Measurements from ENCODE around the gene MRPS22. TPM values are rescaled to one million over a fixed set of nuclear protein-coding genes. Genes with fewer than 3 reads are reported as not detected.
"Not testable (repeated sequence)": the region's sequence is repeated elsewhere in the genome, so short reads cannot be mapped to it uniquely, and the experiment has no call there.

The MRPS22 gene
- polyA plus RNA-seq, 1 experiment: 38.2 TPM

DNA sequence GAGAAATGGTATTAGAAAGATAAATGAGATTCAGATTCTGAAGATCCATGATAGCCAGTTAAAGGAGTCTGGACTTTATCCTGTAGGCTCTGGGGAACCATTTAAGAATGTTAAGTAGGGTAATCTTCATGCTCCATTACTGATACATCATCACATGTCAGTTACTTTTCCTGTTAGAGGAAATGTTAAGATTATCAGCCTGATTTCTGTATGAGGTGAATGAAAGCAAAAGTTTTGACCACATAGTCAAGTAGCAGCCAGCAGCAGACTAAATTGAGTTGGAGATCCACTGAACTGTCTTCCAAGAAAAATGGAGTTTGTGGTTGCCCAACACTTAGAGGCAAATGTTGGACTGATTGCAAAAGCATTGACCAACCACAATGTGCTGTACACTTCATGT is 50.3 kb downstream of the MRPS22 start:
- TF ChIP-seq, protein P1, sequence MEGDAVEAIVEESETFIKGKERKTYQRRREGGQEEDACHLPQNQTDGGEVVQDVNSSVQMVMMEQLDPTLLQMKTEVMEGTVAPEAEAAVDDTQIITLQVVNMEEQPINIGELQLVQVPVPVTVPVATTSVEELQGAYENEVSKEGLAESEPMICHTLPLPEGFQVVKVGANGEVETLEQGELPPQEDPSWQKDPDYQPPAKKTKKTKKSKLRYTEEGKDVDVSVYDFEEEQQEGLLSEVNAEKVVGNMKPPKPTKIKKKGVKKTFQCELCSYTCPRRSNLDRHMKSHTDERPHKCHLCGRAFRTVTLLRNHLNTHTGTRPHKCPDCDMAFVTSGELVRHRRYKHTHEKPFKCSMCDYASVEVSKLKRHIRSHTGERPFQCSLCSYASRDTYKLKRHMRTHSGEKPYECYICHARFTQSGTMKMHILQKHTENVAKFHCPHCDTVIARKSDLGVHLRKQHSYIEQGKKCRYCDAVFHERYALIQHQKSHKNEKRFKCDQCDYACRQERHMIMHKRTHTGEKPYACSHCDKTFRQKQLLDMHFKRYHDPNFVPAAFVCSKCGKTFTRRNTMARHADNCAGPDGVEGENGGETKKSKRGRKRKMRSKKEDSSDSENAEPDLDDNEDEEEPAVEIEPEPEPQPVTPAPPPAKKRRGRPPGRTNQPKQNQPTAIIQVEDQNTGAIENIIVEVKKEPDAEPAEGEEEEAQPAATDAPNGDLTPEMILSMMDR (IDR thresholded peaks at IDR 0.05; ENCODE audit: insufficient read depth, low read depth, low read length): no peak
- CTCF ChIA-PET: interaction anchor here (0.6 kb wide), 1 partner anchor 148 kb away, joined by 3 read pairs; no protein-coding TSS in a partner anchor
- POLR2A ChIA-PET: no interaction called here
- no peak for DNase-seq (ENCODE audit: low read depth)
- H3K36me3 ChIP-seq (ENCODE audit: control insufficient read depth, insufficient read depth, low read length): no peaks in the 10 kb centered on the region
- H3K4me3 ChIP-seq (ENCODE audit: low read depth, low read length): no peak overlapping the region
- H3K27me3 ChIP-seq (ENCODE audit: control insufficient read depth, insufficient read depth, low read length): no peaks in the 10 kb centered on the region; the same call in 1 of the 2 replicates

- ChIA-PET CTCF (interaction anchor here (0.5 kb wide), 1 partner anchor 89 kb away, joined by 3 read pairs; no protein-coding TSS in a partner anchor), POLR2A (interaction anchor here (0.7 kb wide), 1 partner anchor 697 kb away, joined by 6 read pairs; no protein-coding TSS in a partner anchor)
- no peak for DNase-seq (ENCODE audit: low read depth)
- H3K4me3 ChIP-seq (ENCODE audit: low read depth, low read length): no peak overlapping the region
- no peaks in the 10 kb centered on the region for H3K36me3 ChIP-seq (ENCODE audit: control insufficient read depth, insufficient read depth, low read length)
- no peaks in the 10 kb centered on the region; the same call in 1 of the 2 replicates for H3K27me3 ChIP-seq (ENCODE audit: control insufficient read depth, insufficient read depth, low read length)
- TF ChIP-seq, protein P1 (IDR thresholded peaks at IDR 0.05; ENCODE audit: insufficient read depth, low read depth, low read length): no peak
Observed at GRCh38 chr3:139396707-139397106, 52.9 kb downstream of the MRPS22 start.

- CTCF ChIA-PET; DNase-seq (ENCODE audit: low read depth); H3K36me3 ChIP-seq (ENCODE audit: control insufficient read depth, insufficient read depth, low read length); H3K27me3 ChIP-seq (ENCODE audit: control insufficient read depth, insufficient read depth, low read length); POLR2A ChIA-PET; H3K4me3 ChIP-seq (ENCODE audit: low read depth, low read length): not testable (repeated sequence)
Observed at GRCh38 chr3:139401155-139401554, 57.3 kb downstream of the MRPS22 start.

Small RNA genes lying within 50 kb of the gene (small RNA-seq; reads per million reads assigned to genes)
- not detected for gene RF00026 (ENCODE audit: insufficient read length, low read depth, low replicate concordance)

Other genes with a start within 250 kb of the MRPS22 start
- 112 and 212 TPM in 2 replicates for gene COPB2, start 45.6 kb downstream of the MRPS22 start, polyA plus RNA-seq (2011; rRNA removed)
- not detected in 2 replicates for gene RBP2, start 132.5 kb downstream of the MRPS22 start, polyA plus RNA-seq (2011; rRNA removed)
- 0.70 and 0.81 TPM in 2 replicates for gene RBP1, start 195.7 kb downstream of the MRPS22 start, polyA plus RNA-seq (2011; rRNA removed)

Measured in BJ (cell line).